Activated B cell treated with CpG ODN at 0.5 μM for 24 hours (primary cell): ENCODE data around the gene ISY1. TPM values are rescaled to one million over a fixed set of nuclear protein-coding genes. Genes with fewer than 3 reads are reported as not detected.

Source experiments
- ATAC-seq: fragments of 200-7000 bp; cut with Tn5 transposase; one replicate; pipeline ENCODE4 v1.10.0; 2021; ENCODE audit warnings: low read depth, mild to moderate bottlenecking, moderate library complexity
- CTCF ChIA-PET: fragments of 350-600 bp; sonication (Branson Sonifier 250); formaldehyde crosslinking; loops from one replicate; lab custom pipeline; 2021; ENCODE audit warnings: antibody characterized with exemption; lab: Charles Lee
- POLR2A ChIA-PET: fragments of 350-600 bp; sonication (Branson Sonifier 250); formaldehyde crosslinking; loops from one replicate; lab custom pipeline; 2021; ENCODE audit warnings: antibody characterized with exemption; lab: Charles Lee
- DNase-seq: peaks from one replicate; pipeline ENCODE4 v3.0.0; 2022
- H3K27ac Mint-ChIP-seq: one replicate; pipeline ENCODE4 v1.8.0; 2020; ENCODE audit warnings: mixed read lengths
- H3K27me3 Mint-ChIP-seq: one replicate; pipeline ENCODE4 v1.8.0; 2021; ENCODE audit warnings: mixed read lengths
- H3K36me3 Mint-ChIP-seq: one replicate; pipeline ENCODE4 v1.8.0; 2021; ENCODE audit warnings: low read depth, mixed read lengths
- H3K4me1 Mint-ChIP-seq: one replicate; pipeline ENCODE4 v1.8.0; 2021; ENCODE audit warnings: mixed read lengths
- H3K4me3 Mint-ChIP-seq: one replicate; pipeline ENCODE4 v1.8.0; 2020; ENCODE audit warnings: mild to moderate bottlenecking, mixed read lengths
- H3K9me3 Mint-ChIP-seq: one replicate; pipeline ENCODE4 v1.8.0; 2020; ENCODE audit warnings: mixed read lengths
- intact Hi-C: fragments of 100-400 bp; cut with micrococcal nuclease; formaldehyde crosslinking; loops from one replicate; pipeline ENCODE4 v1.15.1; 2024
- total RNA-seq: library from RNA; stranded (reverse); gene quantifications from 2 replicates; pipeline ENCODE4 v1.2.3, GENCODE V29; 2022
- TF ChIP-seq, protein P1 (sequence below): fragments of 200-600 bp; IDR thresholded peaks from one replicate; pipeline ENCODE4 v1.8.0; 2022; ENCODE audit warnings: antibody characterized with exemption, mild to moderate bottlenecking

The ISY1 gene
- total RNA-seq, 1 donor from 2014 or later = 47.7 TPM

GRCh38 chr3:129087138-129087702 is 73.6 kb downstream of the ISY1 start:
- TF ChIP-seq, protein P1, sequence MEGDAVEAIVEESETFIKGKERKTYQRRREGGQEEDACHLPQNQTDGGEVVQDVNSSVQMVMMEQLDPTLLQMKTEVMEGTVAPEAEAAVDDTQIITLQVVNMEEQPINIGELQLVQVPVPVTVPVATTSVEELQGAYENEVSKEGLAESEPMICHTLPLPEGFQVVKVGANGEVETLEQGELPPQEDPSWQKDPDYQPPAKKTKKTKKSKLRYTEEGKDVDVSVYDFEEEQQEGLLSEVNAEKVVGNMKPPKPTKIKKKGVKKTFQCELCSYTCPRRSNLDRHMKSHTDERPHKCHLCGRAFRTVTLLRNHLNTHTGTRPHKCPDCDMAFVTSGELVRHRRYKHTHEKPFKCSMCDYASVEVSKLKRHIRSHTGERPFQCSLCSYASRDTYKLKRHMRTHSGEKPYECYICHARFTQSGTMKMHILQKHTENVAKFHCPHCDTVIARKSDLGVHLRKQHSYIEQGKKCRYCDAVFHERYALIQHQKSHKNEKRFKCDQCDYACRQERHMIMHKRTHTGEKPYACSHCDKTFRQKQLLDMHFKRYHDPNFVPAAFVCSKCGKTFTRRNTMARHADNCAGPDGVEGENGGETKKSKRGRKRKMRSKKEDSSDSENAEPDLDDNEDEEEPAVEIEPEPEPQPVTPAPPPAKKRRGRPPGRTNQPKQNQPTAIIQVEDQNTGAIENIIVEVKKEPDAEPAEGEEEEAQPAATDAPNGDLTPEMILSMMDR = no peak
- Mint-ChIP-seq H3K27me3 (no peaks in the 10 kb centered on the region), H3K9me3 (no peaks in the 10 kb centered on the region), H3K36me3 (peaks cover 7% of the 10 kb centered on the region), H3K27ac (no peak overlapping the region), H3K4me3 (no peak overlapping the region), H3K4me1 (no peaks in the 10 kb centered on the region)
- intact Hi-C loops = no loop called here
- CTCF ChIA-PET = no interaction called here
- ATAC-seq (no peak), DNase-seq (no peak)
- POLR2A ChIA-PET = no interaction called here

DNA sequence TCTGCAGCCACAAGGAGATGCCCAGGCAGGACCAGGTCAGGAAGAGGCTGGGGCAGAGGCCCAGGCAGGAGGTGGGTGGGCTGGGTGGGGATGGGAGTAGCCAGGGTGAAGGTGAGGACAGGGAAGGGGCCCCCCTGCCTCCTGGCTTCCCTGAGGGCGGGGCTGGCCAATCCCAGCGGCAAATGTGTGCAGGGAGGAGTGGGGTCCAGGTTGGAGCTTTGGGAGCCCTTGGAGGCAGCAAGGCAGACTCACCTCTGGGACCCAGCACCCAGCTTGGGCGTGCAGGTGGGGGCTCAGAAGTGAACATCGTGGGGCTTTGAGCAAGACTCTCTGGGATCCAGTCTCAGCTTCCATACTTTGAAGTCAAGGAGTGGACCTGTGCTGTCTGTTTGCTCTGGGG is 75.0 kb downstream of the ISY1 start:
- CTCF ChIA-PET = interaction anchor here (0.7 kb wide), 1 partner anchor 115 kb away, joined by 3 read pairs; no protein-coding TSS in a partner anchor
- TF ChIP-seq, protein P1 = no peak

DNA sequence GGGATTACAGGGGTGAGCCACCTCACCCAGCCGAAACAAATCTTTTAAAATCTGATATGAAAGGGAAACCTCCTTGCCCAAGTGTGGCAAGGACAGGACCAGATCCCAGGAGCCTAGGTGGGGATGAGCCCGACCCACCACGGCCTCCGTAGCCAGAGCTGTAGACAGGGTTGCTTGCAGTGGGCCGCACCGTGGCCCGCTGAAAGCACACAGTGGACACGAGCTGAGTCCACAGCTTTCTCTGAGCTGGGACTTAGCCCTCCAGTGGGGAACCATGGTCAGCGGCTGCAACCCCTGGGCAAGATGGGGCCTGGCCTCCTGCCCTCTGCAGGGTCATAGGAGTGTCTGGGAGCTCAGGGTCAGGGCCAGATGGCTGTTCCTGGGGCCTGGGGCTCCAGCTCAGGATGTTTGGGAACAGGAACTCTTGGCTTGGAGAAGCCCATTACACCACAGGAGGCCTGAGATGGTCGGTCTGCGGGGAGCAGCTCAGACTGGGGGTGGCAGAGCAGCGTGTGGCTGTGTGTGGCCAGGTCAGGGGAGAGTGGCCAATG is 75.6 kb downstream of the ISY1 start:
- no peak overlapping the region for H3K4me3 Mint-ChIP-seq
- intact Hi-C loops = no loop called here
- H3K27me3 Mint-ChIP-seq = peaks cover 2% of the 10 kb centered on the region
- no peaks in the 10 kb centered on the region for H3K36me3 Mint-ChIP-seq
- no peaks in the 10 kb centered on the region for H3K4me1 Mint-ChIP-seq
- TF ChIP-seq, protein P1 = no peak
- no peaks in the 10 kb centered on the region for H3K9me3 Mint-ChIP-seq
- ChIA-PET POLR2A (interaction anchor here (0.8 kb wide), 1 partner anchor 35 kb away, joined by 3 read pairs; no protein-coding TSS in a partner anchor), CTCF (interaction anchor here (0.6 kb wide), 1 partner anchor 269 kb away, joined by 4 read pairs; no protein-coding TSS in a partner anchor)
- no peak overlapping the region for H3K27ac Mint-ChIP-seq
- DNase-seq (no peak), ATAC-seq (no peak)

More for the DNA sequence above, 75.0 kb downstream of the ISY1 start:
- H3K27me3 Mint-ChIP-seq = peaks cover 2% of the 10 kb centered on the region
- no peak for ATAC-seq
- DNase-seq = no peak
- no peaks in the 10 kb centered on the region for H3K4me1 Mint-ChIP-seq
- no peaks in the 10 kb centered on the region for H3K9me3 Mint-ChIP-seq
- POLR2A ChIA-PET = interaction anchor here (0.8 kb wide), 1 partner anchor 35 kb away, joined by 3 read pairs; no protein-coding TSS in a partner anchor
- H3K4me3 Mint-ChIP-seq = no peak overlapping the region
- intact Hi-C loops = no loop called here
- no peaks in the 10 kb centered on the region for H3K36me3 Mint-ChIP-seq
- H3K27ac Mint-ChIP-seq = no peak overlapping the region

DNA sequence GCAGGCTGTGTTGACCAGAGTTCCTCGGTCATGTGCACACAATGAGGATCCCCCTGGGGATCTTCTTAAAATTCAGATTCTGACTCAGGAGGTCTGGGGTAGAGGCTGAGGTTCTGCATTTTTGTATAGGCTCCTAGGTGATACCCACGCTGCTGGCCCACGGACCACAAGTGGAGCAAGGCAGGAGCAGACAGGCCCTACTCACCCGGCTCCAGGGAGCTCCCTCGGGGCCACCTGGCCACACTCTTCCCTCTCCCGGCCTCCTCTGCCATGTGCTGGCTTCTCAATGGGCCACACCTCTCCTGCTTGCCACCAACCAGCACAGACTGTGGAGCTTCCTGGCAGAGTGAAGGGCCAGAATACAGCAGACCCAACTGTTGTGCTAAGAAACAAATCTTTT is 76.4 kb downstream of the ISY1 start:
- TF ChIP-seq, protein P1 = no peak
- intact Hi-C loops = no loop called here
- DNase-seq (no peak), ATAC-seq (no peak)
- H3K27ac Mint-ChIP-seq = no peak overlapping the region
- peaks cover 2% of the 10 kb centered on the region for H3K27me3 Mint-ChIP-seq
- CTCF ChIA-PET = no interaction called here
- H3K36me3 Mint-ChIP-seq = no peaks in the 10 kb centered on the region
- POLR2A ChIA-PET = no interaction called here
- H3K4me3 Mint-ChIP-seq = no peak overlapping the region
- no peaks in the 10 kb centered on the region for H3K9me3 Mint-ChIP-seq
- no peaks in the 10 kb centered on the region for H3K4me1 Mint-ChIP-seq

DNA sequence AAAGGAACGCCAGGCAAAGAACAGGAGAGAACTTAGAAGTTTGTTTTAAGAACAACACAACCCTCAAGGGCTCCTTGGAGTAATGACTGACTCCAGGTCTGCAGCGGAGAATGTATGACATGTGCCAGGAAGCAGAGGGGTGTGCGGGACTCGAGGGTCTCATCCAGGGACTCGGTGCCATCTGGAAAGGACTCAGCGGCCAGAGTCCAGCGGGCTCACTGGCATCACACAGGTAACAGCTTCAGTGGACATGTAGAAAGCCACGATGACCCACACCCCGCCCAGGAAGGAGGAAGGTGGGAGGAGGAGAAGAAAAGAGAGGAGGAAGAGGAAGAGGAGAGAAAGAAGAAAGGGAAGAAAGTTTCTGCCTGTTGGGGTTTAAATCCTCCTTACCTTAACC is 78.8 kb downstream of the ISY1 start:
- CTCF ChIA-PET = no interaction called here
- Mint-ChIP-seq H3K4me1 (no peaks in the 10 kb centered on the region), H3K27me3 (peaks cover 2% of the 10 kb centered on the region), H3K36me3 (no peaks in the 10 kb centered on the region), H3K9me3 (no peaks in the 10 kb centered on the region), H3K4me3 (no peak overlapping the region), H3K27ac (no peak overlapping the region)
- ATAC-seq = no peak
- TF ChIP-seq, protein P1 = no peak
- intact Hi-C loops = no loop called here
- no peak for DNase-seq
- POLR2A ChIA-PET = no interaction called here
